GM18519 (cell line): Measurements from ENCODE around the gene OR14I1.
"Not testable (repeated sequence)": the region's sequence is repeated elsewhere in the genome, so short reads cannot be mapped to it uniquely, and the experiment has no call there.

Experiments used
- ATAC-seq: cut with Tn5 transposase; IDR thresholded peaks from one replicate; pipeline ENCODE4 v1.9.1; 2021; ENCODE audit warnings: mild to moderate bottlenecking, moderate library complexity; ENCODE audit not compliant: unreplicated experiment, low FRiP score

OR14I1 gene

DNA sequence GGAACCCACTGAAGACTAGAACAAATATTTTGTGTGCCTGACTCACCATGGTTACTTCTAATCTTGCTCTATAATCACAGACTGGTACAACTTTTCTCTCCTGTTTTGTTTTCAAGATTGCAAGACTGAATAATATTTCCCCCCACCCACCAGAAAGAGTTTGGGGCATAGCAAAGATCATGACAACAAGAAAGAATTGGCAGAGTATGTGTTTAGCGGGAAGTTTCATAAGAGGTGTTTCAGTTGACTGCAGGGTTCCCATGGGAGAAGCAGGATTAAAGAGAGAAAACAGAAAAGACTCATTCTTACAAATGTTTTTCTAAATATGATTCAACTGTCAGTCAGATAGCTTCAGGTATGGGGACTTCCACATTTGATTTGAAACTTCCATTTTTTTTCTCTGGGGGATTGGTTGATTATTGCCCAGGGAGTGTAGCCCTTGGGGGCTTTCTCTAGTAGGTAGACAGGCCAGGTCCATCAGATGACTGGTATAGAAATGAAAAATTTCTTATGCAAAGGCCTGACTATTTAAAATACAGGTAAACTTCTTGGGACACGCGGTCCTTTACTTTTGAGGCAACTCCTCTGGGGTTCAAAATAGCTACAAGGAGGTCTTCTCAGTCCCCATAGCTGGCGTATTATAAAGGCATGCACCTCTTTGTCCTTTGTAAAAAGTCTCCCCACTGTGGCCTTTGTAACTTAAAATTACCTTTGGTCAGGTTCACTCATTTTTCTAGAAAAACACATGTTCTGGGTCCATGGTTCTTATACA lies 13.9 kb downstream of the OR14I1 start:
- ATAC-seq: peak; percentile 31

DNA sequence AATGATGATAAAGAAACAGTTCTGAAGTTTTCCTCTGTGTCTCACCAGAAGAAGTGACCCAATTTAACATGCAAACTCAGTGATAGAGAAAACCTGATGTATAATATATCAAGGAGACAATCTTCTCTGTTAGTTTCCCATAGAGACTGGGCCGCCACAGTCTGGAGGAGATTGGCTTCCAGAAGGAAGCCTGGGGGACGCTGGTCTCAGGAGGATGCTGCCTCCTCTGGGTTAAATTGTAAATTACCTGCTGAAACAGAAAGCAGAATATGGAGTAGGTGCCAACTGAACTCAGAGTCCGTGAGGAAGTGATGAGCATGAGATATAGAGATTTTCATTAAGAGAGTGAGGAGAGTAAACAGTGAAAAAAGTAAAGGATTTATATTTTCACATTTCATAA lies 15.8 kb downstream of the OR14I1 start:
- ATAC-seq: peak; percentile 82

DNA sequence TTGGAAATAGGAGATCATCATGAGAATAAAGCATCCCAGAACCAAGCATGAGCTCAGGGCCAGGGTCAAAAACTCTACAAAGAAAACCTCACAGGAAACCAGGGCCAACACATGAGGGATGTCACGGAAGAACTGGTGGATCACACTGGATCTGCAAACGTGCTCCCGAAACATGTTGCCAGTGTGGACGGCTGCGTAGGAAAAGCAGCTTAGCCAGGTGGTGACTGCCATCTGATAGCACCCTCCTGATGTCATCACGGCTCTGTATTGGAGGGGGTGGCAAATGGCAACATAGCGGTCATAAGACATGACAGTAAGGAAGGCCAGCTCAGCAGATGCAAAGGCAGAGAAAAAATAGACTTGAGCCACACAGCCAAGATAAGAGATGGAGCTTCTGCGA lies 20.9 kb downstream of the OR14I1 start:
- ATAC-seq: no peak

DNA sequence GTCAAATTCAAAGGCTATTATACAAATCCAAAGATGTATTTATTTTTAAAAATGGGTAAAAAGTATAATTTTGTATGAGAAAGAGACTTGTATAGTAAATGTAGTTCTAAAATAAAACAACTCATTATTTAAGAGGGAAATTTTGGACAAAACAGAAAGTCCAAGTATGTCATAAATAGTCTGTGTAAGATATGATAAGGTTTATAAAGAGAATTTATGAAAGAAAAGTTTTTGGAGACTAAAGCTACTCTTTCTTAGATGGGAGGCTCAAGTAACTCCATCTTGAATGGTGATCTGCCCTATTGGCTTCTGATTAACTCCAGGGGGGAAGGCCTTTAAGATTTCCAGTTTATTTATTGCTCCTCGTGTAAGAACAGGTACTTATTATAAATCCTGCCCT lies 32.6 kb downstream of the OR14I1 start:
- no peak for ATAC-seq

DNA sequence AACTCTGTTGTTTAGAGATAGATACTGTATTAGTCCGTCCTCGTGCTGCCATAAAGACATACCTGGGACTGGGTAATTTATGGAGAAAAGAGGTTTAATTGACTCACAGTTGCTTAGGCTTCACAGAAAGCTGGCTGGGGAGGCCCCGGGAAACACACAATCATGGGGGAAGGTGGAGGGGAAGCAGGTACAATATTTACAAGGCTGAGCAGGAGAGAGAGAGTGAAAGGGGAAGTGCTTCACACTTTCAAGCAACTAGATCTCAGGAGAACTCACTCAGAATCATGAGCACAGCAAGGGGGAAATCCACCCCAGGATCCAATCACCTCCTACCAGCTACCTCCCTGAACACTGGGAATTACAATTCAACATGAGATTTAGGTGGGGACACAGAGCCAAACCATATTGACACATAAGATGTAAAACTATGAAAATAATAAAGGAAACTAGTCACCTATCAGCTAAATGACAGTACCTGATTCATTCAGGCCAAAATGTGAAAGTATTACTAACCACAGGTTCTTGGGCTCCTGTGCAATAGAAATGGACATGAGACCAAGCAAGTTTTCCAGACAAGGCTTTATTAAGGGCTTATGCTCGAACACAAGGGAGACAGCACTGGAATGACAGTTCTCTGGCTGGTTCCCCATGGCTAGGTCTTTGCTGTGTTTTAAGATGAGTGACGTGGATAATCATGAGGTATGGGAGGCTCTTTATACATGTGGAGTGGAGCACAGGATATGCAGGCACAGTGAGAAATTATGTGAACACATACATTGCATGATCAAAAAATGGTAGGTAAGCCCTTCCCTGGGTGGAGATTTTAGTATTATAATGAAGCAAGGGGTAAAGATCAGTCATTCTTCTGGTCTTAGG lies 38.9 kb downstream of the OR14I1 start:
- ATAC-seq: peak; percentile 93

DNA sequence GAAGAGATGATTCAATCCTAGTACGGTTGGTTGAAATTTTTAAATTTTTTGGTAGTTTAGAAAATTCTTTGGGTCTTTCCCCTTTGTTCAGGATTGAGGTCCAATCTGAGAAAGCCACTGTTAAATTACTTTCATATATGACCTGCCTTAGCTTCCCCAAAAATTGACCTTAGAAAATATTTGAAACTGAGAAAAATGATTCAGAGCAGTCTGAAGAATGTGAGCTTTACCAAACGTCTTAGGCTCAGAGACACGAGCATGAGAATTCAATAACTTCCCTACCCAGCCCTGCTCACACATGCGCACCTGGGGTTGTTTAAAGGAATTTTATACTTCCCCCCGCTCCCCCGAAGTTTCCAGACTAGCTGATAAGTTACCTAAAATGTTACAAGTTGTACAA lies 45.8 kb downstream of the OR14I1 start:
- not testable (repeated sequence) for ATAC-seq

DNA sequence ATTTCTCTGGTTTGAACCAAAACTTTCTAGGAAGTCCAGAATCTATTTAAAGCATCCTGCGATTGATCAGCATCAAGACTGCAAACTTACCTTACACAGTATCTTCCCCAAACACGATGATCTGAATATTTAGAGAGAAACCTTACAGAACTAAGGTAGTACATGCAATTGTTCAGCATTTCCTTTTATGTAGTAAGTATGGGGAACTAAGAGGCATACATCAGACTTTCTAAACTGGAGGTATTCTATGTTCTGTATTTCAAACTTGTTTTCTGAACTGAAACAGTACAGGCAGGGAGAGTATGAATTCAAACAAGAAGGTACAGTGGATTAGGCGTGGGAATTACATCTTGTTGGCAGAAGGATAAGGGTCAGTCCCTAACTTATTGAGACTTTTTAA lies 47.2 kb downstream of the OR14I1 start, which contains the start of gene OR2T27:
TSS of gene OR2T27 (minus strand) at position 175 of the 400 bp plus-strand sequence. CDS start 4,644 bp downstream, outside the sequence.
- peak; percentile 44 for ATAC-seq
